GM12872 (cell line): ENCODE data around the gene PIPOX.

Experiments
- CTCF ChIP-seq: IDR thresholded peaks from 3 replicates; pipeline ENCODE4 v1.5.1; 2011; ENCODE audit warnings: low read depth, mild to moderate bottlenecking, low read length, moderate library complexity; ENCODE audit not compliant: insufficient read depth

The PIPOX gene

GRCh38 chr17:29051194-29051593, 8.3 kb downstream of the PIPOX start:
- TF ChIP-seq CTCF: no peak

- TF ChIP-seq CTCF: no peak
Measured at GRCh38 chr17:29051731-29052130, 8.8 kb downstream of the PIPOX start.

- TF ChIP-seq CTCF: no peak
Measured at GRCh38 chr17:29054835-29055234, 11.9 kb downstream of the PIPOX start.

- no peak for TF ChIP-seq CTCF
Measured at GRCh38 chr17:29057361-29057760, 14.4 kb downstream of the PIPOX start.

GRCh38 chr17:29058391-29058790, 15.4 kb downstream of the PIPOX start:
- no peak for TF ChIP-seq CTCF

- no peak for TF ChIP-seq CTCF
Measured at GRCh38 chr17:29059281-29059680, 16.3 kb downstream of the PIPOX start.

GRCh38 chr17:29060475-29060874, 17.5 kb downstream of the PIPOX start:
- TF ChIP-seq CTCF: no peak

GRCh38 chr17:29061036-29061435, 18.1 kb downstream of the PIPOX start:
- no peak for TF ChIP-seq CTCF
